Epithelial cell of esophagus (primary cell): ENCODE data around the gene SHANK3.

Source experiments
- DNase-seq: peaks from one replicate; pipeline ENCODE4 v3.0.0; 2010; ENCODE audit warnings: low read depth
- H3K4me3 ChIP-seq: 2 replicates; pipeline ENCODE4 v1.5.1; 2011; ENCODE audit warnings: mild to moderate bottlenecking, low read length, control low read depth
- TF ChIP-seq, protein P1 (sequence below): IDR thresholded peaks from 2 replicates; pipeline ENCODE4 v1.5.1; 2011; ENCODE audit warnings: low read depth, mild to moderate bottlenecking, low read length, control low read depth, inconsistent platforms; ENCODE audit not compliant: insufficient read depth; ENCODE audit errors: missing control alignments

Gene SHANK3

GRCh38 chr22:50672471-50673230 is at the start of gene SHANK3:
Gene SHANK3 (plus strand): TSS chr22:50672823.
- TF ChIP-seq, protein P1, sequence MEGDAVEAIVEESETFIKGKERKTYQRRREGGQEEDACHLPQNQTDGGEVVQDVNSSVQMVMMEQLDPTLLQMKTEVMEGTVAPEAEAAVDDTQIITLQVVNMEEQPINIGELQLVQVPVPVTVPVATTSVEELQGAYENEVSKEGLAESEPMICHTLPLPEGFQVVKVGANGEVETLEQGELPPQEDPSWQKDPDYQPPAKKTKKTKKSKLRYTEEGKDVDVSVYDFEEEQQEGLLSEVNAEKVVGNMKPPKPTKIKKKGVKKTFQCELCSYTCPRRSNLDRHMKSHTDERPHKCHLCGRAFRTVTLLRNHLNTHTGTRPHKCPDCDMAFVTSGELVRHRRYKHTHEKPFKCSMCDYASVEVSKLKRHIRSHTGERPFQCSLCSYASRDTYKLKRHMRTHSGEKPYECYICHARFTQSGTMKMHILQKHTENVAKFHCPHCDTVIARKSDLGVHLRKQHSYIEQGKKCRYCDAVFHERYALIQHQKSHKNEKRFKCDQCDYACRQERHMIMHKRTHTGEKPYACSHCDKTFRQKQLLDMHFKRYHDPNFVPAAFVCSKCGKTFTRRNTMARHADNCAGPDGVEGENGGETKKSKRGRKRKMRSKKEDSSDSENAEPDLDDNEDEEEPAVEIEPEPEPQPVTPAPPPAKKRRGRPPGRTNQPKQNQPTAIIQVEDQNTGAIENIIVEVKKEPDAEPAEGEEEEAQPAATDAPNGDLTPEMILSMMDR: no peak
- no peak for DNase-seq
- H3K4me3 ChIP-seq: no peak within 1 kb of the TSS

- H3K4me3 ChIP-seq: no peak overlapping the region
- TF ChIP-seq, protein P1: no peak
- no peak for DNase-seq
Measured at GRCh38 chr22:50624347-50625130, 48.1 kb upstream of the SHANK3 start.

- DNase-seq: no peak
- TF ChIP-seq, protein P1: no peak
- no peak overlapping the region for H3K4me3 ChIP-seq
Measured at GRCh38 chr22:50625131-50625567, 47.5 kb upstream of the SHANK3 start.

DNA sequence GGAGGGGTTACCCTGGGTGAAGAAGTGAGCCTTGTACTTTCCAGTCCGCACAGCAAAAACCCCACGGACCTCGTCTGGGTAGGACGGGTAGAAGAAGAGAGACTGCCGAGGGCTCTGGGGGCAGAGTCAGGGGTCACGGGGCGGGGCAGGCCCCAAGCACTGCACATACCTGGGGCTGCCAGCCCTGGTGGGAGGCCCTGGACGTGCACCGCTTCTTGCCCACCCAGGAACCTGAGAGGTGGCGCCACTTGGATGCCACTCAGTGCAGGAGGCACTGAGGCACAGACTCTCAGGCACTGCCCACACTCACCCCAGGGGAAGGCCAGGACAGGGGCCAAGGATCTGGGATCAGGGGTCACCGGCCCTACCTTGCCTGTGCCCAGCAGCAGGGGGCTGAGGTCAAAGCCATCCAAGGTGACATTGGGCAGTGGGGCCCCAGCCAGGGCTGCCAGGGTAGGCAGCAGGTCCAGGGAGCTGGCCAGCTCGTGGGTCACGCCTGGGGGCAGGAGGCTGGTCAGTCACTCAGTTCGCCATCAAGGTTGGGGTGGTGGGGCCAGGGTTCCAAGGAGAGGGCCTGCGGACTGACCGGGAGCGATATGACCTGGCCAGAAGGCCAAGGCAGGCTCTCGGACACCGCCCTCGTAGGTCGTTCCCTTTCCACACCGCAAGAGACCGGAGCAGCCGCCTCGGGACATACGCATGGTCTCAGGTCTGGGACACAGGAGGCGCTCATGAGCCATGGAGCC is 46.9 kb upstream of the SHANK3 start:
- TF ChIP-seq, protein P1: no peak
- DNase-seq: no peak
- H3K4me3 ChIP-seq: no peak overlapping the region

- no peak overlapping the region for H3K4me3 ChIP-seq
- no peak for DNase-seq
Measured at GRCh38 chr22:50626314-50626849, 46.2 kb upstream of the SHANK3 start.

DNA sequence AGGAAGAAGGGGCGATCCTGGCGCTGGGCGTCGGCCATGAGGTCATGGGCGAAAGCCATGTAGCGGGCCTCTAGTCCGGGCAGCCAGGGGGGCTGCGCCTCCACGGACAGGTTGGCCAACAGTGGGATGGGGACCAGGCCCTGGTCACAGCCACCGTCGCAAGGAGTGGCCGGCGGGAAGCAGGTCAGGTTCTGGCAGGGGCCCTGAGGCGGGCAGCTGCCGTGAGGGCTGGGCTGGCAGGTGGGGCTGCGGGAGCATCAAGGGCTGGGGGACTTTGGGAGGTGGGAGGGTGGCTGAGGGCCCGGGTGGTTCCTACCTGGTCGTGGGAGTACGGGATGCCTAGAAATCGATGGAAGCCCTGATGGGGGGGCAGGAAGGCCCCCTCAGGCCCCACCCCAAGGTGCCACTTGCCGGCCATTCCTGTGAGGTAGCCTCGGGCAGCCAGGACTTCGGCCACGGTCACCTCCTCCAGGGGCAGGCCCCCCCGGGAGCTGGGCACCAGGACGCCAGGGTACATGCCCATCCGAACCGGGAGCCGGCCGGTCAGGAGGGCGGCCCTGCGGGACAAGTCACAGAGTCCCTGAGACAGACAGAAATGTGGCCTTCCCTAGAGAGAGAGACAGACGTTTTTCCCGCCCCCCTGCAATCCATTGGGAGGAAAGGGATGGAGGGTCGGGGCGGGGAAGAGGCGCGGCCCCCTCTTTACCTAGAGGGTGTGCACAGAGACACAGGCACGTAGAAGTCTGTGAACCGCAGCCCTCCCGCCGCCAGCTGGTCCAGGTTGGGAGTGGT is 45.6 kb upstream of the SHANK3 start:
- TF ChIP-seq, protein P1: no peak
- H3K4me3 ChIP-seq: peak overlapping the region; percentile 73
- DNase-seq: peak; percentile 23

More at GRCh38 chr22:50626314-50626849, 46.2 kb upstream of the SHANK3 start:
- TF ChIP-seq, protein P1: no peak
